ENCODE measurements around the gene TMPRSS4.

DNA sequence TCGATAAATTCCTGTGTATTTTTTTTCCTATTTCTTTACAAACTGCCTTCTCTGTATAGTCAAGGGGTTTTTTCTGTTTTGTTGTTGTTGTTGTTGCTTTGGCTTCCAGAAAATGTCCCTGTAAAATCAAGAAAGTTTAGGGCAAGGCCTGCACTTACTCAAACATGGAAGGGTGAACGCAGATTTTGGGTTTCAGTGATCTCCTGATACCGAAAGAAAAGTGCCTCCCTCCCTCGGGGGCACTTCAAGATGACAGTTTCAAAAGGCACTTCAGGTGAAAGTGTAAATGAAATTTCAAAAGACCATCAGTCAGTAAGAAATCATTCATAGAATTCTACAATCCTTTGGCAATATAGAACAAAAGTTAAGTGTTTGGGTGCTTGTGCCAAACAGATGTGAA is 43.4 kb upstream of the TMPRSS4 start:
- no peak for TF ChIP-seq POLR2A (IDR thresholded peaks at IDR 0.05; ENCODE audit: borderline replicate concordance, extremely low read depth, insufficient read depth, insufficient read length)
- TF ChIP-seq, protein P1, sequence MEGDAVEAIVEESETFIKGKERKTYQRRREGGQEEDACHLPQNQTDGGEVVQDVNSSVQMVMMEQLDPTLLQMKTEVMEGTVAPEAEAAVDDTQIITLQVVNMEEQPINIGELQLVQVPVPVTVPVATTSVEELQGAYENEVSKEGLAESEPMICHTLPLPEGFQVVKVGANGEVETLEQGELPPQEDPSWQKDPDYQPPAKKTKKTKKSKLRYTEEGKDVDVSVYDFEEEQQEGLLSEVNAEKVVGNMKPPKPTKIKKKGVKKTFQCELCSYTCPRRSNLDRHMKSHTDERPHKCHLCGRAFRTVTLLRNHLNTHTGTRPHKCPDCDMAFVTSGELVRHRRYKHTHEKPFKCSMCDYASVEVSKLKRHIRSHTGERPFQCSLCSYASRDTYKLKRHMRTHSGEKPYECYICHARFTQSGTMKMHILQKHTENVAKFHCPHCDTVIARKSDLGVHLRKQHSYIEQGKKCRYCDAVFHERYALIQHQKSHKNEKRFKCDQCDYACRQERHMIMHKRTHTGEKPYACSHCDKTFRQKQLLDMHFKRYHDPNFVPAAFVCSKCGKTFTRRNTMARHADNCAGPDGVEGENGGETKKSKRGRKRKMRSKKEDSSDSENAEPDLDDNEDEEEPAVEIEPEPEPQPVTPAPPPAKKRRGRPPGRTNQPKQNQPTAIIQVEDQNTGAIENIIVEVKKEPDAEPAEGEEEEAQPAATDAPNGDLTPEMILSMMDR (IDR thresholded peaks at IDR 0.05 in 2 of 3, conservative IDR thresholded peaks at IDR 0.05 in 1 of 3; ENCODE audit: borderline replicate concordance in 1 of 3, insufficient read depth in 1 of 3, low read depth in 2 of 3, low read length in 2 of 3): no peak

All from HCT116 (cell line).